MCF 10A (cell line): Measurements from ENCODE around the gene LPCAT3. TPM values are rescaled to one million over a fixed set of nuclear protein-coding genes. Genes with fewer than 3 reads are reported as not detected.
"Not testable (repeated sequence)": the region's sequence is repeated elsewhere in the genome, so short reads cannot be mapped to it uniquely, and the experiment has no call there.

Experiments used
- BruUV-seq: library from RNA; stranded (reverse); fragments of 400-500 nt; replicated peaks from 2 replicates; lab custom pipeline; 2021; lab: Mats Ljungman, UMichigan
- CTCF ChIA-PET: fragments of 300-600 bp; sonication (Branson Sonifier 250); formaldehyde crosslinking; extraction: SDS; loops from one replicate; lab custom pipeline; 2021; ENCODE audit warnings: antibody characterized with exemption, inconsistent platforms; lab: Yijun Ruan, JAX
- POLR2A ChIA-PET: fragments of 300-600, 350-650 bp; sonication (Branson Sonifier 250); formaldehyde crosslinking; extraction: SDS; loops from one replicate; lab custom pipeline; 2020; ENCODE audit warnings: antibody characterized with exemption, inconsistent platforms; lab: Yijun Ruan, JAX
- DNase-seq: peaks from one replicate; pipeline ENCODE4 v3.0.0-alpha.2; 2018; ENCODE audit not compliant: unreplicated experiment
- H3K27ac Mint-ChIP-seq: one replicate; pipeline ENCODE4 v1.8.0; 2022; ENCODE audit warnings: mild to moderate bottlenecking, low read depth, mixed read lengths; ENCODE audit not compliant: unreplicated experiment
- H3K27me3 Mint-ChIP-seq: one replicate; pipeline ENCODE4 v1.8.0; 2022; ENCODE audit warnings: mixed read lengths; ENCODE audit not compliant: insufficient read depth, unreplicated experiment
- H3K36me3 Mint-ChIP-seq: one replicate; pipeline ENCODE4 v1.8.0; 2022; ENCODE audit warnings: mild to moderate bottlenecking, moderate library complexity, mixed read lengths; ENCODE audit not compliant: insufficient read depth, unreplicated experiment
- H3K4me1 Mint-ChIP-seq: one replicate; pipeline ENCODE4 v1.8.0; 2022; ENCODE audit warnings: mixed read lengths; ENCODE audit not compliant: insufficient read depth, unreplicated experiment
- H3K4me3 Mint-ChIP-seq: one replicate; pipeline ENCODE4 v1.8.0; 2022; ENCODE audit warnings: mild to moderate bottlenecking, moderate library complexity, mixed read lengths; ENCODE audit not compliant: unreplicated experiment
- H3K9me3 Mint-ChIP-seq: one replicate; pipeline ENCODE4 v1.8.0; 2022; ENCODE audit warnings: mixed read lengths; ENCODE audit not compliant: unreplicated experiment
- intact Hi-C: fragments of 100-400 bp; cut with micrococcal nuclease; formaldehyde crosslinking; loops from 2 replicates; pipeline ENCODE4 v1.14.1; 2022
- total RNA-seq: library from RNA; stranded (reverse); gene quantifications from 2 replicates; pipeline ENCODE4 v1.2.3, GENCODE V29; 2022
- TF ChIP-seq, protein P1 (sequence below): fragments of 200-600 bp; IDR thresholded peaks from one replicate; pipeline ENCODE4 v1.8.0; 2022; ENCODE audit warnings: antibody characterized with exemption, mild to moderate bottlenecking; ENCODE audit not compliant: unreplicated experiment

LPCAT3 gene
- total RNA-seq, 1 experiment from 2014 or later = 14.4 TPM

DNA sequence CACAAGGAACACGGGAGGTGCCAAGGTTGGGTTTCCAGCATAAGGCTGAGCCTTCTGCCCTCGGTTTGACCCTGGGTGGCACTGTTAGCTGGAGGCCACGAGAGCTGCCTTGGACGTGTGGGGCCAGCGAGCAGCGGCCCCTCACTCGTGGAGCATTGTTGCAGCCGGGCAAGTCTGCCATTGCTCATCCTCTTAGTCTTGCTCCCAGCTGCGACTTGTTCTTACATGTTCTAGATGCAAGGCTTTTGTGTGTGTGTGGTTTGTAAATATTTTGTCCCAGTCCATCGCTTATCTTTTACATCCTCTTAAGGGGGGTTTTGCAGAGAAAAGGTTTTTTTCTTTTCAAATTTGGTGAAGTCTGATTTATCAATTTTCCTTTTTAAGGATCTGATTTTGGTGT, 21.1 kb upstream of the LPCAT3 start:
- DNase-seq = peak; percentile 29
- Mint-ChIP-seq H3K4me1 (peaks cover 18% of the 10 kb centered on the region), H3K27me3 (no peaks in the 10 kb centered on the region), H3K4me3 (no peak overlapping the region), H3K36me3 (no peaks in the 10 kb centered on the region), H3K9me3 (no peaks in the 10 kb centered on the region), H3K27ac (no peak overlapping the region)
- POLR2A ChIA-PET = interaction anchor here (0.7 to 2.4 kb wide), 4 partner anchors 15 to 41 kb away, joined by 3 to 8 read pairs (median 4); partner anchors contain the start of genes C1S and LPCAT3
- CTCF ChIA-PET = interaction anchor here (0.6 to 1.4 kb wide), 6 partner anchors 14 to 238 kb away, joined by 3 to 5 read pairs (median 4); no protein-coding TSS in a partner anchor
- intact Hi-C loops = no loop called here
- TF ChIP-seq, protein P1, sequence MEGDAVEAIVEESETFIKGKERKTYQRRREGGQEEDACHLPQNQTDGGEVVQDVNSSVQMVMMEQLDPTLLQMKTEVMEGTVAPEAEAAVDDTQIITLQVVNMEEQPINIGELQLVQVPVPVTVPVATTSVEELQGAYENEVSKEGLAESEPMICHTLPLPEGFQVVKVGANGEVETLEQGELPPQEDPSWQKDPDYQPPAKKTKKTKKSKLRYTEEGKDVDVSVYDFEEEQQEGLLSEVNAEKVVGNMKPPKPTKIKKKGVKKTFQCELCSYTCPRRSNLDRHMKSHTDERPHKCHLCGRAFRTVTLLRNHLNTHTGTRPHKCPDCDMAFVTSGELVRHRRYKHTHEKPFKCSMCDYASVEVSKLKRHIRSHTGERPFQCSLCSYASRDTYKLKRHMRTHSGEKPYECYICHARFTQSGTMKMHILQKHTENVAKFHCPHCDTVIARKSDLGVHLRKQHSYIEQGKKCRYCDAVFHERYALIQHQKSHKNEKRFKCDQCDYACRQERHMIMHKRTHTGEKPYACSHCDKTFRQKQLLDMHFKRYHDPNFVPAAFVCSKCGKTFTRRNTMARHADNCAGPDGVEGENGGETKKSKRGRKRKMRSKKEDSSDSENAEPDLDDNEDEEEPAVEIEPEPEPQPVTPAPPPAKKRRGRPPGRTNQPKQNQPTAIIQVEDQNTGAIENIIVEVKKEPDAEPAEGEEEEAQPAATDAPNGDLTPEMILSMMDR = no peak
- BruUV-seq = no TSS peak

DNA sequence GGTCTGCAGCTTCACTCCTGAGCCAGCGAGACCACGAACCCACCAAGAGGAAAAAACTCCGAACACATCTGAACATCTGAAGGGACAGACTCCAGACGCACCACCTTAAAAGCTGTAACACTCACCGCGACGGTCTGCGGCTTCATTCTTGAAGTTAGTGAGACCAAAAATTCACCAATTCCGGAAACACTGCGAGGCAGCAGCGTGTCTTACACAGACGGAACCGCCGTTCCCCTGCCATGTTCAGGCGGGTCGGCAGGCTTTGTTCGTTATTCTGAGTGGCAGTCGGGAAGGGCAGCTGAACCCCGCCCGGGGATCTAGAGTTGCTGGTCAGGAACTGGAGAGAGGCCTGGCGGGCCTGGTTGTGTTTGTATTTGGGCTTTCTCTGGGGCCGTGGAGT, 20.3 kb upstream of the LPCAT3 start:
- intact Hi-C loops = no loop called here
- peaks cover 18% of the 10 kb centered on the region for H3K4me1 Mint-ChIP-seq
- ChIA-PET CTCF (interaction anchor here (0.7 to 1.4 kb wide), 4 partner anchors 17 to 115 kb away, joined by 3 to 4 read pairs (median 3); no protein-coding TSS in a partner anchor), POLR2A (interaction anchor here (0.6 to 2.4 kb wide), 2 partner anchors 20 to 111 kb away, joined by 3 to 8 read pairs; partner anchors contain the start of gene LPCAT3)
- H3K27me3 Mint-ChIP-seq = no peaks in the 10 kb centered on the region
- TF ChIP-seq, protein P1 = no peak
- BruUV-seq = no TSS peak
- H3K27ac Mint-ChIP-seq = no peak overlapping the region
- H3K36me3 Mint-ChIP-seq = no peaks in the 10 kb centered on the region
- H3K9me3 Mint-ChIP-seq = no peaks in the 10 kb centered on the region
- no peak for DNase-seq
- H3K4me3 Mint-ChIP-seq = no peak overlapping the region

DNA sequence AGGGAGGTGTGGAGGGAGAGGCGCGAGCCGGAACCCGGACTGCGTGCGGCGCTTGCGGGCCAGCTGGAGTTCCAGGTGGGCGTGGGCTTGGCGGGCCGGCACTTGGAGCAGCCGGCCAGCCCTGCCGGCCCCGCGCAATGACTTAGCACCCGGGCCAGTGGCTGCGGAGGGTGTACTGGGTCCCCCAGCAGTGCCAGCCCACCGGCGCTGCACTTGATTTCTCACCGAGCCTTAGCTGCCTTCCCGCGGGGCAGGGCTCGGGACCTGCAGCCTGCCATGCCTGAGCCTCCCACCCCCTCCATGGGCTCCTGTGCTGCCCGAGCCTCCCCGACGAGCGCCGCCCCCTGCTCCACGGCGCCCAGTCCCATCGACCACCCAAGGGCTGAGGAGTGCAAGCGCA, 19.1 kb upstream of the LPCAT3 start:
- H3K27ac Mint-ChIP-seq, DNase-seq, H3K9me3 Mint-ChIP-seq, H3K4me3 Mint-ChIP-seq, POLR2A ChIA-PET, BruUV-seq, CTCF ChIA-PET, intact Hi-C loops, H3K36me3 Mint-ChIP-seq, H3K27me3 Mint-ChIP-seq: not testable (repeated sequence)
- H3K4me1 Mint-ChIP-seq = peaks cover 12% of the 10 kb centered on the region

DNA sequence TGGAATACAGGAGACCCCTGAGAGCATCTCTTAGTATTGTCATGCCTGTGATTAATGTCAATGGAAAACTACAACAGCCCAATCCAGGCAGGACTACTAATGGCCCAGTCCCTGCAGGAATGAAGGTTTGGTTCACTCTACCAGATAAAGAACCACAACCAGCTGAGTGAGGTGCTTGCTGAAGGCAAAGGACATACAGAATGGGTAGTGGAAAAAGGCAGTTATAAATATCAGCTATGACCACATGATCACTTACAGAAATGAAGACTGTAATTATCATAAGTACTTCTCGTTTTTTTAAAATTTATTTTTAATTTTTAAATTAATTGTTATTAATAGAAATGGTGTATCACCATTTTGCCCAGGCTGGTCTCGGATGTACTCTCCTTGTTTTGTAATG, 17.2 kb upstream of the LPCAT3 start:
- intact Hi-C loops = no loop called here
- H3K27ac Mint-ChIP-seq = no peak overlapping the region
- BruUV-seq = no TSS peak
- ChIA-PET CTCF (no interaction called here), POLR2A (no interaction called here)
- no peaks in the 10 kb centered on the region for H3K27me3 Mint-ChIP-seq
- H3K4me1 Mint-ChIP-seq = peaks cover 12% of the 10 kb centered on the region
- TF ChIP-seq, protein P1 = no peak
- no peaks in the 10 kb centered on the region for H3K36me3 Mint-ChIP-seq
- H3K4me3 Mint-ChIP-seq = no peak overlapping the region
- H3K9me3 Mint-ChIP-seq = no peaks in the 10 kb centered on the region
- DNase-seq = no peak
